Activated T-cell treated with anti-CD3 and anti-CD28 coated beads for 24 hours (primary cell): ENCODE results near the gene SH3TC1.

Experiments
- DNase-seq: peaks from one replicate; pipeline ENCODE4 v3.0.0-alpha.2; 2020; ENCODE audit warnings: low read depth

SH3TC1 gene

GRCh38 chr4:8164194-8164565, 34.9 kb upstream of the SH3TC1 start:
- DNase-seq, result no peak

- no peak for DNase-seq
Observed at GRCh38 chr4:8164687-8165086, 34.4 kb upstream of the SH3TC1 start.

- no peak for DNase-seq
Observed at GRCh38 chr4:8165374-8165896, 33.7 kb upstream of the SH3TC1 start.

GRCh38 chr4:8167291-8167690, 31.8 kb upstream of the SH3TC1 start:
- DNase-seq, result no peak

GRCh38 chr4:8167815-8168214, 31.3 kb upstream of the SH3TC1 start:
- no peak for DNase-seq

GRCh38 chr4:8168232-8168631, 30.9 kb upstream of the SH3TC1 start:
- no peak for DNase-seq

GRCh38 chr4:8168832-8169598, 30.1 kb upstream of the SH3TC1 start:
- no peak for DNase-seq

- DNase-seq, result no peak
Observed at GRCh38 chr4:8169763-8170162, 29.3 kb upstream of the SH3TC1 start.

GRCh38 chr4:8170341-8170740, 28.7 kb upstream of the SH3TC1 start:
- no peak for DNase-seq

GRCh38 chr4:8171266-8171665, 27.8 kb upstream of the SH3TC1 start:
- no peak for DNase-seq

GRCh38 chr4:8171984-8172924, 26.8 kb upstream of the SH3TC1 start:
- peak; percentile 27 for DNase-seq

- no peak for DNase-seq
Observed at GRCh38 chr4:8173492-8174242, 25.4 kb upstream of the SH3TC1 start.

- no peak for DNase-seq
Observed at GRCh38 chr4:8174970-8175369, 24.1 kb upstream of the SH3TC1 start.

- no peak for DNase-seq
Observed at GRCh38 chr4:8175686-8176085, 23.4 kb upstream of the SH3TC1 start.

GRCh38 chr4:8176547-8177399, 22.3 kb upstream of the SH3TC1 start:
- no peak for DNase-seq

- no peak for DNase-seq
Observed at GRCh38 chr4:8177552-8177951, 21.5 kb upstream of the SH3TC1 start.

- DNase-seq, result no peak
Observed at GRCh38 chr4:8177956-8178355, 21.1 kb upstream of the SH3TC1 start.

- DNase-seq, result no peak
Observed at GRCh38 chr4:8179074-8179473, 20.0 kb upstream of the SH3TC1 start.

GRCh38 chr4:8179771-8180170, 19.3 kb upstream of the SH3TC1 start:
- no peak for DNase-seq

GRCh38 chr4:8180310-8181093, 18.6 kb upstream of the SH3TC1 start:
- DNase-seq, result no peak

- DNase-seq, result no peak
Observed at GRCh38 chr4:8181119-8181518, 18.0 kb upstream of the SH3TC1 start.
